ENCODE measurements around the gene COASY. TPM values are rescaled to one million over a fixed set of nuclear protein-coding genes. Genes with fewer than 3 reads are reported as not detected.

COASY gene
- total and polyA plus RNA-seq, 11 donors, result 24.3 to 59.1 (median 34.4) TPM

GRCh38 chr17:42531455-42532354 lies 30.2 kb upstream of the COASY start:
- Histone ChIP-seq H3K4me3 (peak overlapping the region in 11 of 12 donors; percentile 39 to 66 (median 58)), H3K27ac (peak overlapping the region; percentile 3 to 87 (median 82)), H3K36me3 (no peaks in the 10 kb centered on the region), H3K27me3 (no peaks in the 10 kb centered on the region), H3K4me1 (peaks cover 4 to 37% (median 16%) of the 10 kb centered on the region in 12 donors), H3K9me3 (no peaks in the 10 kb centered on the region)
- 11 to 29% (median 14%) methylated on average over 23 to 60 of the region's 60 CpGs for WGBS, 4 donors
- TF ChIP-seq POLR2A (IDR thresholded peaks at IDR 0.05), result no peak
- TF ChIP-seq CTCF (IDR thresholded peaks at IDR 0.05), result peak in 11 of 12 donors; percentile 19 to 64 (median 46)
- intact Hi-C loops (cut with DNase I), result loop anchor here in 3 of 10 donors (5.0 kb wide), 3 partner anchors 104 to 509 kb away; partner anchors contain the start of genes KCNH4 (in 1 of the 3) and NKIRAS2 (in 1 of the 3)
- DNase-seq (peak; percentile 69 to 87 (median 74)), ATAC-seq (peak in 3 of 4 donors; percentile 33 to 44 (median 38))

GRCh38 chr17:42535155-42536047 lies 26.5 kb upstream of the COASY start:
- 36 to 46% (median 38%) methylated on average over 23 to 26 of the region's 26 CpGs for WGBS, 4 donors
- intact Hi-C loops (cut with DNase I), result no loop called here
- Histone ChIP-seq H3K27me3 (no peaks in the 10 kb centered on the region), H3K4me3 (peak overlapping the region; percentile 9 to 81 (median 72)), H3K36me3 (peaks cover 0 to 23% (median 16%) of the 10 kb centered on the region in 9 donors), H3K4me1 (peaks cover 9 to 37% (median 22%) of the 10 kb centered on the region in 12 donors), H3K27ac (peak overlapping the region; percentile 28 to 97 (median 86)), H3K9me3 (no peaks in the 10 kb centered on the region)
- DNase-seq (no peak), ATAC-seq (peak in 2 of 4 donors; percentile 0 to 7)
- TF ChIP-seq POLR2A (IDR thresholded peaks at IDR 0.05), result no peak
- no peak for TF ChIP-seq CTCF (IDR thresholded peaks at IDR 0.05)

DNA sequence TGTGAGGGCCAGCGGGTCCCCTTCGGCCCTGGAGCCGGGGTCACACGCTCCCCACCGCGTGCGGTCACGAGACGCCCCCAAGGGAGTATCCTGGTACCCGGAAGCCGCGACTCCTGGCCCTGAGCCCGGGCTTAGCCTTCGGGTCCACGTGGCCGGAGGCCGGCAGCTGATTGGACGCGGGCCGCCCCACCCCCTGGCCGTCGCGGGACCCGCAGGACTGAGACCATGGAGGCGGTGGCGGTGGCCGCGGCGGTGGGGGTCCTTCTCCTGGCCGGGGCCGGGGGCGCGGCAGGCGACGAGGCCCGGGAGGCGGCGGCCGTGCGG lies 25.9 kb upstream of the COASY start, which contains the start of gene NAGLU:
Gene NAGLU, plus strand, starts transcription at position 194 of the 324 bp plus-strand sequence. Its CDS starts 32 bp downstream, at position 226.
- Histone ChIP-seq H3K27ac (peak within 1 kb of the TSS; percentile 28 to 97 (median 86)), H3K27me3 (no peaks in the 10 kb centered on the region), H3K9me3 (no peaks in the 10 kb centered on the region), H3K4me1 (peaks cover 9 to 37% (median 22%) of the 10 kb centered on the region in 12 donors), H3K36me3 (peaks cover 0 to 28% (median 21%) of the 10 kb centered on the region in 9 donors), H3K4me3 (peak within 1 kb of the TSS; percentile 26 to 81 (median 72))
- intact Hi-C loops (cut with DNase I), result no loop called here
- DNase-seq (peak; percentile 97 to 99 (median 98)), ATAC-seq (peak; percentile 83 to 95 (median 90))
- TF ChIP-seq CTCF (IDR thresholded peaks at IDR 0.05) (peak in 1 of 12 donors; percentile 9), POLR2A (IDR thresholded peaks at IDR 0.05) (peak in 1 of 2 donors; percentile 72)
- WGBS, 4 donors, result 0 to 4% (median 1%) methylated on average over 5 to 40 of the region's 40 CpGs
